Middle frontal gyrus (tissue), 1 donor: ENCODE measurements around the gene PARN.
"Not testable (repeated sequence)": the region's sequence is repeated elsewhere in the genome, so short reads cannot be mapped to it uniquely, and the experiment has no call there.

Source experiments
- DNase-seq: peaks from one replicate; pipeline ENCODE4 v3.0.0-alpha.2; 2015; ENCODE audit warnings: low spot score; ENCODE audit errors: extremely low spot score

PARN gene

GRCh38 chr16:14632693-14633569 lies 2.9 kb upstream of the PARN start, which contains the start of gene BFAR:
Gene BFAR, plus strand, starts transcription at chr16:14632951. Its CDS starts 11,396 bp downstream, at chr16:14644347.
- DNase-seq = peak; percentile 94

GRCh38 chr16:14630620-14631330 lies 715 bp upstream of the PARN start:
- DNase-seq = not testable (repeated sequence)

DNA sequence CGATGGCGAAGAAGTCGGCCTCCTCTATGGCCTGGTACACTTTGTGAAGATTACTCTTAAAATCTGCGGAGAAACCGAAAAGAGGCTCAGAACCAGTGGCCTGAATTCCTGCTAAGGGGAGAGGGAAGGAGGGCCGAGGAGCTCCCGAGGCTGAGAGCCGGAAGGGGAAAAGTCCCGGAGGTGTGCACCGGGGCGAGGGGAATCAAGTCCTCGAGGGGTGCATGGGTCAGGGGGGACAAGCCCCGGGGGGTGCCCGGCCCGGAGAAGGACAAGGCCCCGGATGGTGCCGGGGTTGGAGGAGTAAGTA lies 495 bp downstream of the PARN start:
- no peak for DNase-seq

- no peak for DNase-seq
These were observed 1.1 kb downstream of the PARN start for GRCh38 chr16:14628806-14629611.

DNA sequence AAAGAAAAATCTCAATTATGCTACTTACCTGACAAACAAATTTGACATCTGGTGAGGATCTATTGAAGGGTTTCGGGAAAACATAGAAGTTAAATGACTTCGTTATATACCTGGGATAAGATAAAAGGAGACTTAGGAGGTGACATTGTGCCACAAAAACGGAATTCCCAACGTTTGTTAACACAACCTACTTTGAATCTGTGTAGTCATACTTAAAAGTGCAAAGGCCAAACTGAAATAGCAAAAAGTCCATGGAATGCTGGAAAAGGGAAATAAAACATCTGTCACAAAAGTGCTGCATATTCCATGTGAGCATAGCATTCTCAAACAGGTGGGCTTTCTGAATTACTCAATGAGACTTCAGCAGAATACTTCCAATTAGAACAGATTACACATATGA lies 3.0 kb downstream of the PARN start:
- no peak for DNase-seq

DNA sequence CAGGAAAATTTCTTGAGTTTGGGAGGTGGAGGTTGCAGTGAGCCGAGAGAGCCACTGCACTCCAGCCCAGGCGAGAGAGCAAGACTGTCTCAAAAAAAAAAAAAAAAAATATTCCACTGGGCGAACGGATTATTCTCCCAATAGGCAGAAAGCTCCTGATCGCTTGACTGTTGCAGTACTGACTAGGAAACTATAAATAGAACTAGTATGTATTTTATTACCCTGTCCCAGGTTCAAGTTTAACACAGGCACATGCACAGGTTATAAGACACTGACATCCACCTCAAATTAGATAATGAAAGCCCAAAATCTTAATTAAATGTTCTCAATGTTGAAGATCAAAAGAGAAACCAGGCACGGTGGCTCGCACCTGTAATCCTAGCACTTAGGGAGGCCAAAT lies 11.5 kb downstream of the PARN start:
- no peak for DNase-seq

DNA sequence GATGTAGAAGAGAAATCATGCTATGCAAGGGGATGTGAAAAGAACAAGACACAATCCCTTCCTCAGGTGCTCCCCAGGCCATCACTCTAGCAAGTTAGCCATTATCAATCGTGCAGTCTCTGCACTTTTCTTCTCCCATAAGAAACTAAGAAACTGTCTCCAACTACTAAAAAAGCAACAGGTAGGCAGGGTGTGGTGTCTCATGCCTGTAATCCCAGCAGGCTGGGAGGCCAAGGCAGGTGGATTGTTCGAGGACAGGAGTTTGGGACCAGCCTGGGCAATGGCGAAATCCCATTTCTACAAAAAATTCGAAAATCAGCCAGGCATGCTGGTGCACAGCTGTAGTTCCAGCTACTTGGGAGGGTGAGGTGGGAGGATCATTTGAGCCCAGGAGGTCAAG lies 13.8 kb downstream of the PARN start:
- DNase-seq = no peak

- DNase-seq = no peak
These were observed 16.1 kb downstream of the PARN start for GRCh38 chr16:14613991-14614390.

DNA sequence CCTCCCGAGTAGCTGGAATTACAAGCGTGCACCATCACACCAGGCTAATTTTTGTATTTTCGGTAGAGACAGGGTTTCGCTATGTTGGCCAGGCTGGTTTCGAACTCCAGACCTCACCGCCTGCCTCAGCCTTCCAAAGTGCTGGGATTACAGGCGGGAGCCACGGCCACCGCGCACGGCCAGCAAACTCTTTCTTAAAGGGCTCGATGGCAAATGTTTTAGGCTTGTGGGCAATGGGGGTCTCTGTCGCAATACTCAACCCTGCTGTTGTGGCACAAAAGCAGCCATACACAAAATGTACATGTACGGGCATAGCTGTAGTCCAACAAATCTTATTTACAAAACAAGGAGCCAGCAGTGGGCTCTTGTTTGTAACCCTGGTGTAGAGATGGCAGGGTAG lies 18.4 kb downstream of the PARN start:
- DNase-seq = no peak

DNA sequence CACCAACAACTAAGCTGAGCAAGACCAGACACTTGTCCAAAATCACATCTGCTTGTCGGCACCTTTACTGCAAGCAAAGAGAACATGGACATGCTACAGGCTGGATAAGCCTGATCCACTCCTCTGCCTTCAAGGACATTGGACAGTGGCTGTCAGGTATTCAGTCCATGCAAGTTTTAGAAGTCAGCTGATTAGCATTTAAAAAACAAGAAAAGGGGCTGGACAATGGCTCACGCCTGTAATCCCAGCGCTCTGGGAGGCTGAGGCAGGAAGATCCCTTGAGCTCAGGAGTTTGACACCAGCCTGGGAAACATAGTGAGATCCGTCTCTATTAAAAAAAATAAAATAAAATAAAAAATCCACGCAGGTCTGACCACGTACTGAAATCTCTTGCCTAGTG lies 20.3 kb downstream of the PARN start:
- no peak for DNase-seq

DNA sequence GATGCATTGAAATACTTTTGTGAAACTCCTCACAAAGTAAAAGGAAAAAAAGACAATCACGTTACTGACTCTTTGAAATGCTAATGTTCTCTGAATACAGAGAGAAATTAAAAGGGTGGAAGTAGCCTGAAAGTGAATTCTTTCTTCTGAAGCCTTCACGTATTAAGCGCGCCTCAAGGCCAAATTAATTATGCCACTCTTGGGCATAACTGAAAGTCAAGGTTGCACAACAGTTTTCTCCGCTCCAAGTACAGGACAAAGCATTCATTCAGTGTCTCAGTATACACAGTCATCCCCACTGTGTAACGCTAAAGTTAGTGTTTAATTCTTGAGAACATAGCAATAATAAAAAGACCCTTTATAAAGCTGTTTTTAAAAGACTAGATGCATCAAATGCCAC lies 21.5 kb downstream of the PARN start:
- DNase-seq = no peak

GRCh38 chr16:14608111-14608566 lies 21.9 kb downstream of the PARN start:
- no peak for DNase-seq

DNA sequence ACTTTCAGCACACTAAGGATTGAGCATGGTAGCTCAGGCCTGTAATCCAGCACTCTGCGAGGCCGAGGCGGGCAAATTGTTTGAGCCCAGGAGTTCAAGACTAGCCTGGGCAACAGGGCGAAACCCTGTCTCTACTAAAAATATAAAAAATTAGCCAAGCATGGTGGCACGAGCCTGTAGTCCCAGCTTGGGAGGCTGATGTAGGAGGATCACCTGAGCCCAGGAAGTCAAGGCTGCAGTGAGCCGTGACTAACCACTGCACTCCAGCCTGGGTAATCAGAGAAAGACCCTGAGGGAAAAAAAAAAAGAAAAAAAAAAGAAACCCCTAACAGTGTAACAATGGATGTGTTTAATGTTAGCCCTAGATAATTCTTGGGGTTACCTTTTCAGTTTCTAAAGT lies 24.0 kb downstream of the PARN start:
- no peak for DNase-seq

DNA sequence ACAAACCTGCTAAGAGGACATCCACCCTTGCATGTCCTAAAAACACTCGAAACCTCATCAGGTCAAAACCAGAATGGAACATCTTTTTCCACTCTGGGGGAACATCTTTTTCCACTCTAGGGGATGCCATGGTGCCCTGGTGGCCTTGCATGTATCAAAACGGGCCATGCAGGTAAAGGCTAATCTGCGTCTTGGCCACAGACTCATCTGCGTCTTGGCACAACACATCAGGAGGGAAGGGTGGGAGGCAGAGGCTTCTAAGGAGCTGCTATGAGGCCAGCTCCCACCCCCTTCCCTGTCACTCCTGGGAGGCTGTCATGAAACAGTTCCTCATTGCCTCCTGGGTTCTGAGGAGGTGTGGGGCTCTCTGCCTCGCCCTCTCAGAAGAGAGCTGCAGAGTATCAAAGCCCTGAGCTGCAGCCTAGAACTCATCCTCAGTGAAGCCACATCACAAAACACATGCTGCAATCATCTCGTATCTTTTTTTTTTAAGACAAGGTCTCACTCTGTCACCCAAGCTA lies 27.6 kb downstream of the PARN start:
- no peak for DNase-seq

DNA sequence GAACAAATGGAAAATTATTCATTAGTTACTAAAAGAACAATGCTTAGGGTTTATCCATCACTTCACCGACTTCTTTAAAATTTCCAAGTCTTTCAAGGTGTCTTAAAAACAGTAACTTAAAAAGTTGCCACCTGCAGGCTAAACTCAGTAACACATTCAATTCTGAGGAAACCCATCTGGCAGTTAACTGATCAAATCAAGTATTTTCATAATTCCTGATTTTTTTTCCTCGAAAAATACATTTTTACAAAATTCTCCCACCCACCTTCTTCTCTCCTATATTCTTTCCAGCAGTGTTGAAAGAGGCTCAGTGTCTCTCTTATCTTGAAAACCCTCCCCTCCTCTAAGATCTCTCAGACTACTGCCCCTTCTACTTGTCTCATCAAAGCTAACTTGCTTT lies 29.9 kb downstream of the PARN start:
- DNase-seq = no peak

DNA sequence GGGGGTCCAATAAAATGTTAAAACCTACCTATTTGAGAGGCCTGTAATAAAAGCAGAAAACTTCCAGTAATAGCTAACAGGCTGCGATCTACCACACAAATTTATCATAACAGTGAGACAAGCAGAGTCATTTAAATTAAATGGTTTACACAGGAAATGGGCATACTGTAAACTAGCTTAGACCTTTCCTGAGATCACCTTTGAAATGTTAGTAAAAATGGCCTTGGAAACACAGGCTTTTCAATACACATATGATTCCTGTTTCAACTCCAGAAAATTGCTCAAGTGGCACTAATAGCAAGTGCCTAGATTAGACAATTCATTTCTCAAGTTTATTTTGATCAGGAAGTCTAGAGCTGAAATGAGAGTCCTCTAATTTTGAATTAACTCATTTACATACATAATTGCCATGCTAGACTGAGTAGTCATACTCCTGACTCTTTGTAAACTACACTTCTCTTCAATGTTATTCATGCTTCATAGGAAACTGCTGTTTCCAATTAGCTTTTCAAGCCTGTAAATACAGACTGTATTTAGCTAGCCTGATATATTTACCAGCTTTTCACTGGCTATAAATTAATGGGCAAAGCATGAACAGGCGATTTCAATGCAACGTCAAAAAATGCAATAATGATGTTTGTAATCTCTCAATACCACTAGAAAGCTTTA lies 43.3 kb downstream of the PARN start:
- no peak for DNase-seq

GRCh38 chr16:14585287-14585686 lies 44.8 kb downstream of the PARN start:
- DNase-seq = no peak

- not testable (repeated sequence) for DNase-seq
These were observed 49.1 kb downstream of the PARN start for GRCh38 chr16:14580926-14581325.

DNA sequence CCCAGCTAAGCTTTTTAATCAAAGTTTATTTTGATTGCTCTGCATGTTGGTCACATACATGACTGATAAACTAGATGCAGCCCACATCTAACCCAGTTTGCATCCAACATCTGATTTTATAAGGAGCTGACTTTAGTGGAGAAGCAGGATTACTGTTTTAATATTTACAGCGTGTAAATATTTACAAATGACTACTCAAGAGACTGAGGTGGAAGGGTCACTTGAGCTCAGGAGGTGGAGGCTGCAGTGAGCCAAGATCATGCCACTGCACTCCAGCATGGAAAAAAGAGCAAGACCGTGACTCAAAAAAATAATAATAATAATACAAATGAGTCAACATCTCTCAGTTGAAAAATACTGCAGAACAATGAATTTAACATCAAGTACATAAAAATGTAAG lies 50.8 kb downstream of the PARN start:
- no peak for DNase-seq

- DNase-seq = no peak
These were observed 53.5 kb downstream of the PARN start for GRCh38 chr16:14576532-14576931.

GRCh38 chr16:14576069-14576468 lies 54.0 kb downstream of the PARN start:
- DNase-seq = no peak
